HG03159 (cell line): Measurements from ENCODE around the gene KIAA1671.

Experiments
- ATAC-seq: cut with Tn5 transposase; IDR thresholded peaks from one replicate; pipeline ENCODE4 v1.9.1; 2021; ENCODE audit warnings: mild to moderate bottlenecking, moderate library complexity; ENCODE audit not compliant: unreplicated experiment

The KIAA1671 gene

DNA sequence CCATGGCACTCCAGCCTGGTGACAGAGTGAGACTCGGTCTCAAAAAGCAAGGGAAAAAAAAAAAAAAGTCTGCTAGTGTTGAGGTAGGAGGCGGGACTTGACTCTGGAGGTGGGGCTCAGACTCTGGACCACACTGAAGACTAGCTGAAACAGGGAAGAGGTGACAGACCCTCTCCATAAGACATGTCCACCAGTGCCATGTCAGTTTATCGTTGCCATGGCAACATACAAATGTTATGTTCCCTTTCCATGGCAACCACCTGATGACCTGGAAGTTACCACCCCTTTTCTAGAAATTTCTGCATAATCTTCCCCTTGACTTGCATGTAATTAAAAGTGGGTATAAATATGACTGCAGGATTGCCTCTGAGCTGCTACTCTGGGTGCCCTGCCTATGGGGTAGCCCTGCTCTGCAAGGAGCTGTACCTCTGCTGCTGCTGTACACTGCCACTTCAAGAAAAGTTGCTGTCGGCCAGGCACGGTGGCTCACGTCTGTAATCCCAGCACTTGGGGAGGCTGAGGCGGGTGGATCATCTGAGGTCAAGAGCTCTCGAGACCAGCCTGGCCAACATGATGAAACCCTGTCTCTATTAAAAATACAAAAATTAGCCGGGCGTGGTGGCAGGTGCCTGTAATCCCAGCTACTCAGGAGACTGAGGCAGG is 55.1 kb downstream of the KIAA1671 start:
- ATAC-seq = no peak

DNA sequence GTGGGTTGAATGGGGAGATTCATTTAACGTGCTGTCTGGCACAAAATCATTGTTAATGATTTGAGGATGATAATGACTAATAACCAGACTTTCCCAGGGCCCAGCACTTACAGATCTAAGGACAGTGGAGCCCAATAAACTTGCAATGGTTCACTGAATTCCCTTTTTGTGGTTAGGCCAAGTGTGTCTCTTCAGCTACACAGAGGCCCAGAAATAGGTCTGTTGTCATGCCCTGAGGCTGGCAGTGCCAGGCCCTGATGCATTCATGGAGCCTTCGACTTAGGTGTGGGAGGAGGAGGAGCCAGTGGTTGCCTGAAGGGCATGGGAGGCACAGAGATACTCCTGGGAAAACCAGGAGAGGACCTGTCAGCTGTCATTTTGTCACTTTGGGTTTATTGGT is 56.1 kb downstream of the KIAA1671 start:
- ATAC-seq = no peak

DNA sequence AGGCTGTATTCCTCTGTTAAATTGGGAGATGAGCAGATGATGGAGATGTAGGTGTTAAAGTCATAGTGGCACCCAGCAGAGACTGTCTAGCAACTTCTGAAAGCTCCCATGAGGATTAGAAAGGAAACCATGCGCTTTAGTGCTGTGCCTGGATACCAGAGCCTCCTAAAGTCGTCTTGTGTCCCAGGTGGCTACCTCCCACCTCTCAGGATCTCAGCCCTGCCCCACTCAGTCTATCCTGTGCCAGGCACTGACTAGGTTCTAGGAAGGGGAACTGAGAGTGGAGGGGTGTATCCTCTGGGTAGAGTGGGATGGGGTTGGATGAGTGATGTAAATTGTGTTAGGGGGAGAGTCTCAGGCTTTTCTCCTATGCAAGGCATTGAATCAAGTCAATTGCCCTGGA is 60.2 kb downstream of the KIAA1671 start:
- ATAC-seq = no peak

DNA sequence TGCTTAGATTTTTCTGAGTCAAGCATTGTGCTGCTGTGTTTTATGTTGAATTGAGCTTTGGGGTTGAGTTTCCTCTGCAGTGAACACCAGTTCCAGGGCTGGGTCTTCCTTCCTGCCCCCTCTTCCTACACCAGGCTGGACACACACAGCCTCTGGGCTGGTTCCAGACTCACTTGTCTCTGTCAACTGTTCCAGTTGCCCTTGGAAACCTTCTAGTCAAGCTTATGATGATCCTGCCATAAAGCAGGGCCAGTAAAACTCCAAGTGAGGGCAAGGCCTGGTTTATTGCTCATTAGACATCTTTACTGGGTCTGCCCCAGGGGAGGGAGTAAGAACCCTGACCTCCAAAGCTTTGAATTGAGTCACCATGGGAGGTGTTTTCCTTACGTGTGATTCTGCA is 61.1 kb downstream of the KIAA1671 start:
- no peak for ATAC-seq

DNA sequence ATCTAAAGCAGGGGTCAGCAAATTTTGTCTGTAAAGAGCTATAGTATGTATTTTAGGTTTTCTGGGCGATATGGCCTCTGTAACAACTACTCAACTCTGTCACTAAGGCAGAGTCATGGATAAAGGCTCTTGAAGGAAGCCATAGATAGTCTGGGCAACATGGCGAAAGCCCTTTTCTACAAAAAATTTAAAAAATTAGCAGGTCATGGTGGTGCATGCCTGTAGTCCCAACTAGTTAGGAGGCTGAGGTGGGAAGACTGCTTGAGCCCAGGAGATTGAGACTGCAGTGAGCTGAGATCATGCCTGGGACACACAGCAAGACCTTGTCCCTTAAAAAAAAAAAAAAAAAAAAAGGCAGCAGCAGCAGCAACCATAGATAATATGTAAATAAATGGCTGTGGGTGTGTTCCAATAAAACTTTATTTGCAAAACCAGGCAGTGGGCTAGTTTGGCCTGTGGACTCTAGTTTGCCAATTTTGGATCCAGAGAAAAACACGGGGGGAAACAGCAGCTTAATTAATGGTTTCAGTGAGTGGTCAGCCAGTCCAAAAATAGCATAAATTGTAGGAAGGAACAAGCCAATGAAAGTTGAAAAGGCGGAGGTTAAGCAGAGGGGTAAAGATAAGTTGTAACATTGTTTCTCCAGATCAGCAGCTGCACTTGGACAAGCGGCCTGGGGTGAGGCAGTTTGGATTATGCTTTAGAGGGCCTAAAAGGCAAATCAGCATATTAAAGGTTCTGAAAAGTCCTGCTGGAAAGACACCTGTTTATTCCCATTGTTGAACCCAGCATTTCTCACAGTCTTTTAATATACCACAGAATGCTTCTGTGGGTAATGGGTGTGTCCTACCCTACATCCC is 62.6 kb downstream of the KIAA1671 start:
- ATAC-seq = no peak

DNA sequence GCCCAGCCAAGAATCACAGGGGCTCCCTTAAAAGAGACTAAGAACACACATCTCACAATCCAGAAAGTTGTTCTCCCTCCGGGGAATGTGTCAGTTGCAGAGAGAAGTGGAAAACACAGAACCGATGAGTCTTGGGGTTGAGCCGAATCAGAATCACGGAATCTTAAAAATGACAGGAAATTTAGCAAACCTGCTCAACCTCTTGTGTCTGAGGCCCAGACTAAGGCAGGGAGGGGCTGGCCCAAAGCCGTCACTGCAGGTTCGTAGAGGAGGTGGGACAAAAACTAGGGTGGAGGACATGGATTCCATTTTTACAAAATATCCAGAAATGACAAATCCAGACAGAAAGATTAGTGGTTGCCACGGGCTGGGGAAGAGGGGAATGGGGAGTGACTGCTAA is 63.8 kb downstream of the KIAA1671 start:
- ATAC-seq = no peak

DNA sequence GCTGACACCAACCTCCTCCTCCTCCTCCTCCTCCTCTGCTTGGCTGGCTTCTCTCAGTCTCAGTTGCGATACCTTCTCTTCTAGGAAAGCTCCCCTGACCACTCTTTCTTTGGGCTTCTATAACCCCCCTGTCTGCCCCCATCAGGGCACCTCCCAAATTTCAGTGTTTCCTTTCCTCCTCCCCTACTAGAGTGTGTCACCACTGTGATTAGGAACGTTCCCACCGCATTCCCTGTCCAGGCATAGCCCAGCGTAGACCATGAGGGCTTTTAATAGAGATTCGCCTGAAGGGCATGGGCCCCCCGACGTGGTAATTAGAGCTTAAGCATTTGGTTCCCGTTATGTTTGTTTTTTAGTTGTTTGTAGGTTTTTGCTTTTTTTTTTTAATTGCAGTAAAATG is 65.5 kb downstream of the KIAA1671 start:
- ATAC-seq = no peak

DNA sequence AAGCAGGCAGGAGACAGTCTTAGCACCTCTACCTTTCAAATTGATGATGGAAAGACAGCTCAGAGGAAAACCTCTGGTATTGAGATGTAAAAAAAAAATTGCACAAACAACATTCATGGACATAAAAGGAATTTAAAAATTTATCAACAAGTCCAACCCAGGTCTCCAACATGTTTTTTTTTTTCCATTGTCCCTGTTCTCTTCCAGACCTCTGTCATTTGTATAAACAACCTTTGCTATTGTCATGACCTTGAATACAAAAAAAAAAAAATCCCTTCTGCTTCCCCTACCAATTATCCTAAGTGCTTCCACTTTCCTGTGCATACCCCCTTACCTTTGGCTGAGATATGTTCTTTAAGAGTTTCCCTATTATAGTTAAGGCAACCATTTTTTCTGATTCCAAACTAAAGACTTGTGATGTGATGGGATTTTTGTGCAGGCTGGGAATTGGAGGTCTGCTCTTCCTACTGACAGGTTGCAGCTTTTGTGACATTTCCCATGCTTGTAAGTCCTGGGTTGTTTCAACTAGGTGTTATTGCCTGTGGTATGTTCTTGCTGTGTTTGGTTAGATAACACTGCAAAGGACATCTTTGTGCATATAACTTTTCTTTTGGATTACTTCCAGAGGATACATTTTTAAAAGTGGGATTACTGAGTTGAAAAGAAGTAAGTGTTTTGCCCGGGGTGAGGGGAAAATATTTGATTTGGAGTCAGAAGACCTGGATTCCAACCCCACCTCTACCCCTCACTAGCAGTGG is 67.1 kb downstream of the KIAA1671 start:
- ATAC-seq = no peak

DNA sequence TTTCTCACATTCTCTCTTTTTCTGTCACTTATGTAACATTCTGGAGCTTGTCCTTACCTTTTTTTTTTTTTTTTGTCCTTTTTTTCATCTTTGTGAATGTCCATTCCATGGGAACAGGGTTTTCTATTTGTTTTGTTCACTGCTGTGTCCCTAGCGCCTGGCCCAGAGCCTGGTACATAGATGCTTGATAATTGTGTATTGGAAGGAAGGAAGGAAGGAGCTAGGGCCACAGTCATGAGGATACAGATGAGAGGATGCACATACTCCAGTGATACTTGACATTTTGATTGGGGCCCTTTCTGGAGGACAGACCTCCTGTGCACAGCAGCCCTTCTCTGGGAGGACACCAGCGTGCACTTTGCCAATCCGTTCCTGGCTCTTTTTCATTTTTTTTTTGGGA is 68.9 kb downstream of the KIAA1671 start:
- ATAC-seq = no peak

DNA sequence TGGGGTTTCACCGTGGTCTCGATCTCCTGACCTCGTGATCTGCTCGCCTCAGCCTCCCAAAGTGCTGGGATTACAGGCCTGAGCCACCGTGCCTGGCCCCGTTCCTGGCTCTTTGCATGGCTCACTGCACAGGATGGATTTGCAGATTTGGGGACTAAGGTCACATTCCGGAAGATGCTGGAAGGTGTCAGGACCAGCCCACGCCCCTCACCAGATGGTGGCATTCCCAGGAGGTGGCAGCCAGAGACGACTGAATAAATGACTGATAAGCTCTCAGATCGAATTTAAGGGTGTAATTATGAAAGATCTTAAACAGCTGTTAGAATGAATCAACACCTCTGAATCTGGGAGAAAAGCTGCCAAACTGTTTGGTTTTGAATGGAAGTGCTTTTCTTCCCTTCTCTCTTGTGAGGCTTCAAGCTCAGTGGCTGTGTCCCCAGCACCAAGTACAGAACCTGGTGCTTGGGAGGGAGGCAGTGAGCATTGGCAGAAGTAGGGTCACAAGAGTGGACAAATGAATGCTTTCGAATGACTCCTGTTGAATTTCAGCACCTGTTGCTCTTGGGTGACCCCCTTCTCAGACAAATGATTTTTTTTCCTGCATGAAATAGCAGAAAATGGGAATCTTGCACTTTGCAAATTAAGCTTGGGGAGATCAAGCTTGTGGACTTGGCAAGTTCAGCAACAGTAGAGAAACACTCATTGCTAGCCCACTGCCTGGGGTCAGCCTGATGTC is 69.6 kb downstream of the KIAA1671 start:
- ATAC-seq = no peak

DNA sequence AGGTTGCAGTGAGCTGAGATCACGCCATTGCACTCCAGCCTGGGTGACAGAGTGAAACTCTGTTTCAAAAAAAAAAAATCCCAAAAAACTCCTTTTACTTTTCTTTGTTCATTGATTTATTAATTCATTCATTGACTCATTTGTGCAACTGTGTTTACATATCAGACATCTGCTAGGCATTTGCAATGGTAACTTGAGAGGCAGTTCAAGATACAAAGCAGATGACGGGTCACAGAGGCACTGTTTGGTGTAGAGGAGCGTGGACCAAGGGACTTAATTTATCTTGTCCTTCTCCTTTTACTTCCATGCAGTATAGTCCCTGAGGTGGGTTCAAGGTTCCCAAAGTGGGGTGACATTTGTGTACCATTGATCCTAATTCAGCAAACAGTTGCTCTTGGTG is 71.4 kb downstream of the KIAA1671 start:
- ATAC-seq = no peak

DNA sequence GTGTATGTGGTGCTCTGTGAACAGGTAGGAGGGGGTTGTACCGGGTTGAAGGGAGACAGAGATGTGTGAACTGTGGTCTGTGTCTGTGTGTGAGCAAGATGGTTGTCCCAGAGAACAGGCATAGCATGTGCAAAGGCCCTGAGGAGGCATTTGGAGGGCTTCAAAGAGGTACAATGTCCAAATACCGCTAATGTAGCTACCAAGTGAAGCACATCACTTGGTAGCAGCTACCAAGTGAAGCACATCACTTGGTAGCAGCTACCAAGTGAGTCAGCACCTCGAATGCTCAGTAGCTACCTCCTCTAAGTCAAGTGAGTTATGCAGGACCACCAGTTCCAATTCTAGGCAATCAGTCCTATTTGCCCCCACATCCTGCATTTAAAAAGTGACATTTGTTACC is 72.4 kb downstream of the KIAA1671 start:
- no peak for ATAC-seq

DNA sequence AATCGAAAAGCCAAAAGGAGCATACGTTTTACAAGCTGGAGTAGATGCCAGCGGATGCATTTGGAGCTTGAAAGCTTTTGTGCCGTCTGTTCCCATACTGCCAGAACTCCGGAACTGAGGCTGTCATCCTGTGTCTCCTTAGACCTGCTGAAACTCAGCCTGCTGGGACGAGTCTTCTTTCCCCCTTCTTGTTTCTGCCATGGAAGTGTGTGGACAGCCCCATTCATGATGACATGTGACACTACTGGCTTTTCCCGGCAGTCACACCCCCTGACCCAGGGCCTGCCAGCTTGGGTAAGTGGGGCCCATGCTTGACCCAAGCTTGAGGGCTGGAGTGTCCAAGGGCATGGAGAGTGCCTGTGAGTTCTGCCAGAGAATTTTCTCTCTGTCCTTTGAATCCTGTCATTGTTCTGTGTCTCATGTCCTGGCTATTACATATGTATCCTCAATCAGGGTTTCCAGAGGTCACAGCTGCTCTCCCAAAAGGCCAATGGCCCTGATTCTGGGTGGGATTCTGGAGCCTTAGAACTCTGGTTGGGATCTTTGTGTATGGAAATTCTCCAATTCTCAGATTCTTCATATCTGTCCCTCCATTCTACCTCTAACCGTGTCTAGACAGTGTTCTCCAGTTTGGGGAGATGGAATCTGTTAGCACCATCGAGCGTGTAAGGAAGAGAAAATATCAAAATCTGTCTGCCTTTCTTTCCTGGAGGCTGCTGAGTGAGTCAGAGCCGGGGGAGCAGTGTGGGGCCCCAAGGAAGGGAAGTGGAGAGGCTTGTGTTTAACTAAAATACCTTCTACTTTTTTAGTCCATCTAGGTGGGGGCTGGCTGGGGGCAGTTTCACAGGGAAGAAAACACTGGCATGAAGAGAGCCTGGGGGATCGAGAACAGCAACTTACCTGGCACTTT is 73.2 kb downstream of the KIAA1671 start:
- no peak for ATAC-seq

DNA sequence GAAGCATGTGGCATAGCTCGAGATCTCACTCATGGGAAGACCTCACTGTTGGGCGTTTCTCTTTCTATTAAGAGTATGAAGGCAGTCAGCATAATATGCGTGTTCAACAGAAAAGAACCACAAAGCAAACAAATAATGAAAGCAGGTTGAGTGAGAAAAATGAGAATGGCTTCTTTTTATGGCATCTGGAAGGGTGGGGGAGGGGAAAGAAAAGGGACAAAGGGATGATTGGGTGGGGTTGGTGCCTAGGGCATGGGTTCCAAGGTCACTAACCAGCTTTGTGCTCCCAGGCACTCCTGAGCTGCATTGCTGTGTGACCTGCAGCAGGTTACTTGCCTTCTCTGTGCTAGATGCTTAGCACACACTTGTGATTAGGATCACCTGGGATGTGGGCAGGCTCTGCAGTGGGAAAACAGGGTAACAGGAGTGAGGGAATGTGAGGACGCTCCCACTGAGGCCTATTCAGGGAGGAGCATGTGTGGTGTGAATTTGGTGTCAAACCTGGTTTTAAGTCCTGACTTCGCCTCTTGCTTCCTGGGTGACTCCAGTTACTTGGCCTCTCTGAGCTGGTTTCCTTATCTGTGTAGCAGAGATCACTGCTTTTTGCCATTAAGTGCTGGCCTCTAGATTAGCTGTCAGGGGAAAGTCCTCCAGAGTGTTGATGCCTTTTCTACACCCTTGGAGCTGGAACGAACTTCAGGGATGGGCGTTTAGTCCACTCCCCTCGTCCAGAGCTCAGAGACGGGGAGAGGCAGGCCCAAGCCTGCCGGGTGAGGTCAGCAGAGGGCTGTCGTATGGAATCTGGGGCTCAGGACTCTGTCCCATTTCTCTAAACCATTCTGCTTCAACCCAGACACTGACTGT is 74.8 kb downstream of the KIAA1671 start:
- no peak for ATAC-seq

DNA sequence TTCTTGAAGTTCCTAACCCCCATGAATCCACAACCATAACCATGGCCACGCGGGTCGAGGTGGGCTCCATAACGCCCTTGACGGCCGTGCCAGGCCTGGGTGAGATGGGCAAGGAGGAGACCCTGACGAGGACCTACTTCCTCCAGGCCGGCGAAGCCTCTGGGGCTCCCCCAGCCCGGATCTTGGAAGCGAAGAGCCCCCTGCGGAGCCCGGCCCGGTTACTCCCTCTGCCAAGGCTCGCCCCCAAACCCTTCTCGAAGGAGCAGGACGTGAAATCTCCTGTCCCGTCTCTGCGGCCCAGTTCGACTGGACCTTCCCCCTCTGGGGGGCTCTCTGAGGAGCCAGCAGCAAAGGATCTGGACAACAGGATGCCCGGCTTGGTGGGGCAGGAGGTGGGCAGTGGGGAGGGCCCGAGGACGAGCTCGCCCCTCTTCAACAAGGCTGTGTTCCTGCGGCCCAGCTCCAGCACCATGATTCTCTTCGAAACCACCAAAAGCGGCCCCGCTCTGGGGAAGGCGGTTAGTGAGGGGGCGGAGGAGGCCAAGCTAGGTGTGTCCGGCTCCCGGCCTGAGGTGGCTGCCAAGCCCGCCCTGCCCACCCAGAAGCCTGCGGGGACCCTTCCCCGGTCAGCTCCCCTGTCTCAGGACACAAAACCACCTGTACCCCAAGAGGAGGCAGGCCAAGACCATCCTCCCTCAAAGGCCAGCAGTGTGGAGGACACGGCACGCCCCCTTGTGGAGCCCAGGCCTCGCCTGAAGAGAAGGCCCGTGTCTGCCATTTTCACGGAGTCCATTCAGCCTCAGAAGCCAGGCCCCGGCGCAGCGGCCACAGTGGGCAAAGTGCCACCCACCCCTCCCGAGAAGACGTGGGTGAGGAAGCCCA is 75.7 kb downstream of the KIAA1671 start:
- no peak for ATAC-seq

DNA sequence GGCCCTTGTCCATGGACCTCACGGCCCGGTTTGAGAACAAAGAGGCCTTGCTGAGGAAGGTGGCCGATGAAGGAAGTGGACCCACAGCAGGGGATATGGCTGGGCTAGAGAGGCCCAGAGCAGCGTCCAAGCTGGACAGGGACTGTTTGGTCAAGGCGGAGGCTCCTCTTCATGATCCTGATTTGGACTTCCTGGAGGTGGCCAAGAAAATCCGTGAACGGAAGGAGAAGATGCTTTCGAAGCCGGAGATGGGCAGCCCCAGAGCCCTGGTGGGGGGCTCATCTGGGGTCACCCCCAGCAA is 76.3 kb downstream of the KIAA1671 start:
- ATAC-seq = no peak

DNA sequence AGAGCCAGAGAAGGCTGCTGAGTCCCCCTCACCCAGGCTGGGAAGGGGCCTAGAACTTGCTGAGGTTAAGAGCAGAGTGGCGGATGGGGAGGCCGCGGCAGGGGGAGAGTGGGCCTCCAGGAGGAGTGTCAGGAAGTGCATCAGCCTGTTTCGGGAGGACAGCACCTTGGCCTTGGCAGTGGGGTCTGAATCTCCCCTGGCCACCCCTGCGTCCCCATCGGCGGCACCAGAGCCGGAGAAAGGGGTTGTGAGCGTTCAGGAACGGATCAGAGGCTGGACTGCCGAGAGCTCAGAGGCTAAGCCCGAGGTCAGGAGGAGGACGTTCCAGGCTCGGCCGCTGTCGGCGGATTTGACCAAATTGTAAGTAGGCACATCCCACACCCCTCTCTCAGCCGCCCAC is 76.7 kb downstream of the KIAA1671 start:
- ATAC-seq = no peak

DNA sequence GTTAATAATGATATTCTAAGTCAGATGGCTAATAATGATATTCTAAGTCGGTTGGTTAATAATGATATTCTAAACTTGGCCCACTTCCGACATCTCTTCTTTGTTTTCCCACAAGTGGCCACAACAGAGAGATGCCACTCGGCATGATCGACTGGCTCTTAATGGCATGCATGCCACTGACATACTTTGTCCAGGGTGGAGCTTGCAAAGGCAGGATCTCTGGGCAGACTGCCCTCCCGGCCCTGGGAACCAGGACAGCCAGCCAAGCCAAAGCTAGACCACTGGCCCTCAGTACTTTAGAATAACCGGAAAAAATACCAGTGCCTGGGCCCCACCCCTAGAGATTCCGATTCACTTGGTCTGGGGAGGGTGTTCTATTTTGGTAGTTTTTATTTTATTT is 78.1 kb downstream of the KIAA1671 start:
- ATAC-seq = no peak
